Measurements from ENCODE around the gene RSRP1.

The RSRP1 gene

DNA sequence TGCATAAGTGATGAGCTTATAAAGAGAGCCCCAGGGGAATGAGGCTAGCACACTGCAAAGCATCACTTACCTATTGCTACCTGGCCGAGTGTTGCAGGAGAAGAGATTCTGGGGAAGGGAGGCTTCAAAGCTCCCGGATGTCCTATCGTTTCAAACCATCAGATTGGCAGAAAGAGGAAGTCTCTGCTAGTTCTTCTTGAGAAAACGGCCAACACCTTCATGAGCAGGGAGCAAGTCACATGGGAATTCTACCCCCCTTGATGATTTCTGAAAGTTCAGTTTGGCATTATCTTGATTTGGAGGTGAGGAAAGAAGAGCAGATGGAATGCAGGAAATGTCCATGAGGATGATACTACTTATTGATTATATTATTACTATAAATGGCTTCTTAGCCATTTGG, 31.1 kb downstream of the RSRP1 start:
- no peak for DNase-seq

DNA sequence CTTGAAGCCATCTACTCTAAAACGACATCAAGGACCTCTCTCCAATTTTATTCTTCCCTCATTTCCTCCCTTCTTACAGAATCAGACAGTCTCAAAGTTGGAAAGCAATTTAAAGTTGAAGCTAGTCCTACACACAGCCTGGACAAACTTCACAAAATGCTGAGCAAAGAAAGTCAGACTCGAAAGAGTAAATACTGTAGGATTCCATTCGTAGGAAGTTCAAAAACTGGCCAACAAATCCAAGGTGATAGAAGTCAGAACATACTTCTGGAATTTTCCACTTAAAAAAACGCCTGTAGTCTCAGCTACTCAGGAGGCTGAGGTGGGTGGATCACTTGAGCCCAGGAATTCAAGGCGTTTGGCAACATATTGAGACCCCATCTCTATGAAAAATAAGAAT, 34.5 kb downstream of the RSRP1 start:
- DNase-seq = no peak

DNA sequence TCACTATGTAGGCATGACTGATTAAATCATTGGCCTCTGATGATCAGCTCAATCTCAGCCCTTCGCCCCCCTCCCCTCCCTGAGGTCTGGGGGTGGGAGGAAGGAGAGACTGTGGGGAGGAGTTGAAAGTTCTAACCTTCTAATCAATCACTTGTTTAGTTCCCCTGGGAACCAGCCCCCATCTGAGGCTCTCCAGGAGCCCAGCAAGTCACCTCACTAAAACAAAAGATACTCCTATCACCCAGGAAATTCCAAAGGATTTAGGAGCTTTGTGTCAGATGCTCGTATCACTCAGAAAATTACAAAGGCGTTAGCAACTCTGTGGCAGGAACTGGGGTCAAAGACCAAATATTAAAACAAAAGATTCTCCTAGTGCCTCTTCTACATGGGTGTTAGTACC, 36.5 kb downstream of the RSRP1 start:
- no peak for DNase-seq

DNA sequence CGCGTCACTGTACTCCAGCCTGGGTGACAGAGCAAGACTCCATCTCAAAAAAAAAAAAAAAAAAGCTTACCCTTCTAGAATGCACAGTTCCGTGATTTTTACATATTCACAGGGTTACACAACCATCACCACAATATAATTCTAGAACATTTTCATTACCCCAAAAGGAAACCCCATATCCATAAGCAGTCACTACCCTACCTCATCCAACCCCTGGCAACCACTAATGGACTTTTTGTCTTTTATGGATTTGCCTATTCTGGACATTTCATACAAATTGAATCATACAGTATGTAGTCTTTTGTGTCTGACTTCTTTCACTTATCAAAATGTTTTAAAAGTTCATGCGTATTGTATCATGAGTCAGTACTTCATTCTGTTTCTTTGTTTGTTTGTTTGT, 37.7 kb downstream of the RSRP1 start:
- no peak for DNase-seq

GRCh38 chr1:25208561-25209222, 38.6 kb downstream of the RSRP1 start:
- DNase-seq = no peak

- no peak for DNase-seq
These were observed 39.2 kb downstream of the RSRP1 start for GRCh38 chr1:25208092-25208491.

- no peak for DNase-seq
These were observed 41.1 kb downstream of the RSRP1 start for GRCh38 chr1:25206201-25206600.

DNA sequence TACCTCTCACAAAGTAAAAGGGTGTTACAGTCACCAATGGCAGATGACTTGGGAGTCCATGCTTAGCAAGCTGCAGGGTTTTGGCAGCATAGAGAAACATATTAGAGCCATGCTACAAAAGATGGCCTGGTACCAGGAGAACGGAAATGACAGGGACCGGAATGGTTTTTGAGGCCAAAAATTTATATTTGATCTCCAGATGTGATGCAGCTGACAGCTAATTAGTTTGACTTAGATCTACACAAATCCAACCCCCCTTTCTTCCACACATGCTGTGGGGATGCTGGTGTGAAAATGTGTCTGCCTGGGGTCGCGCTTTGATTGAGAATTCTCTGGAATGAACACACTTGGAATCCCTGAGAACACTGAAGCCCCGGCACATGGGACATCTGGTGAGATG, 41.5 kb downstream of the RSRP1 start:
- no peak for DNase-seq

DNA sequence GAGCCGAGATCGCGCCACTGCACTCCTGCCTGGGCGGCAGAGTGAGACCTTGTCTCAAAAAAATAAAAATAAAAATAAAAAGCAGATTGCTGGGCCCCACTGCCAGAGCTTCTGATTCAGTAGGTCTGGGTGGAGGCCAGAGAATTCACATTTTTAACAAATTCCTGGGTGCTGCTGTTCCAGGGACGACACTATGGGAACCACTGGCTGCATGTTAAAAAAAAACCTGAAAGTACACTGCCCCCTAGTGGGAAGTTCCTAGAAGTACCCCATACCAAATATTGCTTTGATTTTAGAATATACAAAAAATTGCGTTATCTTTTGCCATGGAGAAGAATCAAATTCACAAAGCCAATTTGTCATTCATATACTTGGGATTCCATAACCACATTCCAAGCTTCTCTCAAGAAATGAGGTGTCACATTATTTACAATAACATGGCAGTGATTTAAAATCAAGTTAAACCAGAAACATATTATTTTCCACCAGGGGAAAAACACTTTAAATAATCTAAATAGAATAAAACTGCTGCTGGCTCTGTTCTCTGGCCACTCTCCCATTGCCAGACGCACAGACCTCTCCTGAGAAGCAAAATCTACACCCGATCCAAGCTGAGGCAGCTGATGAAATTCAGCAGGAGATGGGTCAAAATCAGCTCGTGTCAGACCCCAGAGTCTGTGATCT, 42.3 kb downstream of the RSRP1 start:
- DNase-seq = peak; percentile 56

DNA sequence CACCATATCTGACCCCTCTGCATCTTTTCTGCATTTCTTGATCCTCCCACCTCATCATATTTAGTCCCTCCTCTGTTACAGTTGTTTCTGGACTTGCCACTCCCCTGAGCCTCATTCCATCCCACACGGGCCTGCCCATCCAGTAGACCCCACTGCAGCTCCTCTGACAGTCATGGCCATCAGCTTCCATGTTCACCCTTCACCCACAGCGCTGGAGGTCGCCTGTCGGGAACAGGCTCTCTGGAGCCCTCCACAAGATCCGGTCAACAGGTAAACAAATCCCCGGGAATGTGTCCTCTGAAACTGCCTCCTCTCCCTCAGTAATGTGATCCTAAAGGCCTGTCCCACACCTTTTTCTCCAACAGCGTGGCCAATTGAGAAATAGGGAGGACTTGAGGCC, 46.2 kb downstream of the RSRP1 start:
- DNase-seq = no peak

- no peak for DNase-seq
These were observed 47.2 kb downstream of the RSRP1 start for GRCh38 chr1:25199819-25200620.

GRCh38 chr1:25198663-25199252, 48.5 kb downstream of the RSRP1 start:
- DNase-seq = no peak

DNA sequence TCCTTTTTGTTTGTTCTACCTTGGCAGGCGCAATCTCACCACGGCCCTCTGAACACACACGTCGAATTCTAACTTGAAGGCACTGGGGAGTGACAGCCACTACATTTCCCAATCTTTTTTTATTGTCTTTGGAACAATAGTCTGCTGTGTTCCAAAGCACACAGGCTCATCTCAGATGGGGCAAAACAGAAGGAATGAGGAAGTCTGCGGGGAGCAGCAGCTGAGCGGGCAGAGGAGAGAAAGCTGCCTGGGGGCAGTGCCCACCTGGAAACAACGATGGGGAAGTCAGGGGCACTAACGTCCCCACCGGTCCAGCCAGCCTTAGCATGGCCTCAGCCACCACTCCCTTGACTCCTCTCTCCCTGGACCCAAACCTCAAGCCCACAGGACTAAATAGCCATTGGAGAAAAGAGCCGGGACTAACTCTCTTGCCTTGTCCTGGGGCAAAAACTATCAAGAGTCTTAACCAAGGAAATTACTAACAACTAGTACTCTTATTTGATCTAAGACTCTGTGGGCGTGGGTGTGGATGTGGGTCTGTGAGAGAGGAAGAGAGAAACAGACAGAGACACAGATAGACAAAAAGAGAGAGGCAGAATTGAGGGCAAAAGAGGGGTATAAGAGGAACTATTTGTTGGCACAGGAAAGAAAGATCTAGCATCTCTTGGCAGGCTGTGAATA, 49.1 kb downstream of the RSRP1 start:
- no peak for DNase-seq

DNA sequence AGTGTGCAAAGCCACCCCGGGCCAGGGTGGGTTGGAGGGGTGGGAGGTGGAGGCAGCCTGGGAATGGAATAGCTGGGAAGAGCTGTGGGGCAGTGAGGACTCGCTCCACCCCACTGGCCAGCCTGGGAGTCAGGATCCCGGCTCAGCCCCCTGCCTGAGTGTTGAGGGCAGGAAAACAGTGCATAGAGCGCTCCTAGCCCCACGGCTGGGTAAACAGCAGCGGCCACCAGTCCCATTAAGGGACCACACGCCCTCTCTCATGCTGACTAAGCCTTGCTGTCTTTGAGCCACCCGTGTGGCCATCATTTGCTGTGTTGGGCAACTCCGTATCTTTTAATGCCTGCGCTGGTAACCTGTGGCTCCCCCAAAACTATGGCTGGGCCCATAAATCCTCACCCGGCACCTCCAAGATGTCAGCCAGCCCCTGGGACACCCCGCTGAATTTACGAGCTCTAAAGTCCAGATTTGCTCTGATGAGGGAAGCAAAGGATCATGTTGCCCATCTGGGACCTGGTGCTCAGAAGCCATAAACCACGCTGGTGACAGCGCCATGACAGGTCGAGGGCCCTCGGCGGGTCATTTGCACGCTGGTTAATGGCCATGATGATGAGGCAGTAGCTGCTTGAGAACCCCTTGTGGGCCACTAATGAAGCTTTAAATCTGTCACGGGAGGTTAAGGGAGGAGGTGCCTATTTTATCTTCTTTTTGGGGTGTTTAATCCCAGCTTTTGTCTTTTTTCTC, 49.8 kb downstream of the RSRP1 start:
- DNase-seq = no peak

- no peak for DNase-seq
These were observed 50.4 kb downstream of the RSRP1 start for GRCh38 chr1:25196830-25197229.

DNA sequence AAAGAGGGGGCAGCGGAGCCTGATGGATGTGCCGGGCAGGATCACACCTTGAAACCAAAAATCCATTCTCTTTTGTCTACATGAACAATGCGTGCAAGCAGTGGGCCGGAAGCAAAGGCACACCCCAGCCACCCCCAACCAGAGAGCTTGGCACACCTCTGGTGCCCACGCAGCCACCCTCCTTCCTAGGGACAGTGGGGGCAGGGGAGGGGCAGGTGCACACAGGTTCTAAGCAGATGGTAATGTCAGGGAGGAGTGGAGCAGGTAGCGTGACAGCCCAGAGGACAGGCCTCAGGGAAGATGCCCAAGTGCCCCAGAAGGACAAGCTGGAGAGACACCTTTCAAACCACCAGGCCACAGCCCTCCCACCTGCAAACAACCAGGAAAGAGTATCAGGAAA, 51.4 kb downstream of the RSRP1 start:
- no peak for DNase-seq

- DNase-seq = no peak
These were observed 52.7 kb downstream of the RSRP1 start for GRCh38 chr1:25194572-25195020.

DNA sequence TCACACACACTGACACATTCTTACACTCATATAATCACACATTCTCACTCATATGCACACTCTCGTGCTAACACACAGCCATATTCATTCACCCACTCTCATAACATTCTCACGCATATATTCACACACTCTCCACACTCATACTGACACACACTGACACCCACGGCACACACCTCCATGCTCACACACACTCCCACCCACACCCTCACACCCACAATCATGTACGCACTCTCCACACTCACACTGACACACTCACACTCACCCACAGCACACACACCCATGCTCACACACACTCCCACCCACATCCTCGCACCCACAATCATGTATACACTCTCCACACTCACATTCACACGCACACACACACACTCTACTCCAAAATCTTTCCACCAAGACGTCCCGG, 53.2 kb downstream of the RSRP1 start:
- no peak for DNase-seq

DNA sequence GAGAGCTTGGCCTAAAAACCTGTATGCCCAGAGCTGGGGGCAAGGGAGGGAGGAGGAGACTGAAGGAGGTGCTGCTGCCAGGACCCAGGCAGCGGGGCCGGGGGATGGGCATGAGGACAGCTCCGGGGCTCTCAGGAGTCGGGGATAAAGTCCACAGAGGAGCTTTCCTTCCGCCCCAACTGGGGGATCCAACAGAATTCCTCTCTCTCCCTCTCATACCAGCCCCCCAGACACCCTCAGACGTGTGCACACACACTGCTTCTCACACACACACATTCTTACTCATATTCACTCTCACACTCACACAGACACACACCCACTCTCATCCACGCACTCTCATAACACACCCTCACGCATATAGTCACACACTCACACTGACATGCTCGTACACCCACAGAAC, 54.0 kb downstream of the RSRP1 start:
- DNase-seq = no peak
